Prostate gland (tissue), 2 donors: Measurements from ENCODE around the gene PACS1. TPM values are rescaled to one million over a fixed set of nuclear protein-coding genes. Genes with fewer than 3 reads are reported as not detected.
A peak's percentile ranks its signal among the peaks of the same experiment; 100 is the strongest.

Experiments
- DNase-seq: peaks from one replicate; pipeline ENCODE4 v3.0.0-alpha.2; 2019; ENCODE audit warnings: low spot score
- H3K27ac ChIP-seq, 2 donors: fragments of 200-600 bp; sonication (generic); 2 replicates each; pipeline ENCODE4 v1.5.1; 2017 to 2019
- H3K27me3 ChIP-seq: fragments of 200-600 bp; sonication (generic); replicated peaks from 2 replicates; pipeline ENCODE4 v1.5.1; 2019; ENCODE audit not compliant: insufficient read depth
- H3K36me3 ChIP-seq, 2 donors: fragments of 200-600 bp; sonication (generic); 1 replicate in 1 of 2; 2 replicates in 1 of 2; pipeline versions ENCODE4 v1.5.1 to v1.8.1; 2017 to 2019
- H3K4me1 ChIP-seq: fragments of 200-600 bp; sonication (generic); replicated peaks from 2 replicates; pipeline ENCODE4 v1.5.1; 2019
- H3K4me3 ChIP-seq, 2 donors: fragments of 200-600 bp; sonication (generic); 2 replicates each; pipeline ENCODE4 v1.5.1; 2017 to 2019
- H3K9me3 ChIP-seq: fragments of 200-600 bp; sonication (generic); 2 replicates; pipeline ENCODE4 v1.5.1; 2017
- CTCF ChIP-seq, 4 experiments: fragments of 200-600 bp in 2 of 4; fragments of 450-650 bp in 2 of 4; sonication (generic) in 2 of 4; IDR thresholded peaks; 1 replicate in 3 of 4; 2 replicates in 1 of 4; pipeline ENCODE4 v1.5.1; 2016 to 2019; ENCODE audit warnings: antibody characterized with exemption in 4 of 4, mild to moderate bottlenecking in 2 of 4, moderate library complexity in 2 of 4
- POLR2A ChIP-seq: fragments of 450-650 bp; IDR thresholded peaks from one replicate; pipeline ENCODE4 v1.6.1; 2016; ENCODE audit warnings: antibody characterized with exemption, mild to moderate bottlenecking
- POLR2AphosphoS5 ChIP-seq: sonication (generic); formaldehyde crosslinking; IDR thresholded peaks from one replicate; pipeline ENCODE4 v1.6.1; 2017; ENCODE audit warnings: antibody characterized with exemption
- WGBS: methylation state at CpG from one replicate; pipeline ENCODE4 v1.1.5; 2018; 5-methylcytosine and 5-hydroxymethylcytosine counted together
- intact Hi-C: fragments of 100-400 bp; cut with DNase I; formaldehyde crosslinking; loops from one replicate; pipeline ENCODE4 v1.14.2; 2022
- total RNA-seq, 2 donors: library from RNA; depleted of rRNA; stranded (reverse); fragments of >200 nt; gene quantifications; one replicate each; pipeline ENCODE4 v1.1.0, GENCODE V29; 2016

Gene PACS1
- total RNA-seq, 2 donors from 2014 or later: 51.9 to 107 TPM

- Histone ChIP-seq H3K36me3 (no peaks in the 10 kb centered on the region), H3K27ac (peak overlapping the region; percentile 86 to 90), H3K4me1 (peaks cover 16% of the 10 kb centered on the region), H3K27me3 (no peaks in the 10 kb centered on the region), H3K4me3 (peak overlapping the region; percentile 67 to 86), H3K9me3 (no peaks in the 10 kb centered on the region)
- DNase-seq: no peak
- 32% methylated on average over 20 of the region's 20 CpGs for WGBS
- intact Hi-C loops: no loop called here
- TF ChIP-seq CTCF (IDR thresholded peaks at IDR 0.05) (no peak), POLR2A (no peak), POLR2AphosphoS5 (no peak)
Measured at GRCh38 chr11:66287889-66288670, 218.0 kb downstream of the PACS1 start.

- no peaks in the 10 kb centered on the region for H3K9me3 ChIP-seq
- intact Hi-C loops: no loop called here
- peak within 1 kb of the TSS; percentile 67 to 86 for H3K4me3 ChIP-seq
- DNase-seq: peak; percentile 99
- under 1% methylated on average over 77 of the region's 87 CpGs for WGBS
- TF ChIP-seq POLR2A: peak; percentile 82
- TF ChIP-seq POLR2AphosphoS5: peak; percentile 98
- TF ChIP-seq CTCF (IDR thresholded peaks at IDR 0.05): no peak
- peaks cover 16% of the 10 kb centered on the region for H3K4me1 ChIP-seq
- peak within 1 kb of the TSS; percentile 86 to 90 for H3K27ac ChIP-seq
- no peaks in the 10 kb centered on the region for H3K36me3 ChIP-seq
- no peaks in the 10 kb centered on the region for H3K27me3 ChIP-seq
Measured at GRCh38 chr11:66288671-66289547, 218.8 kb downstream of the PACS1 start, which contains the start of gene YIF1A. Gene YIF1A, minus strand, starts transcription at chr11:66289143. Its CDS starts 158 bp downstream, at chr11:66288985.

GRCh38 chr11:66289548-66290329, 219.7 kb downstream of the PACS1 start:
- TF ChIP-seq POLR2A (no peak), CTCF (IDR thresholded peaks at IDR 0.05) (no peak), POLR2AphosphoS5 (no peak)
- peak overlapping the region; percentile 67 to 86 for H3K4me3 ChIP-seq
- intact Hi-C loops: no loop called here
- 8% methylated on average over 36 of the region's 36 CpGs for WGBS
- H3K27ac ChIP-seq: peak overlapping the region; percentile 86 to 90
- peaks cover 3% of the 10 kb centered on the region for H3K27me3 ChIP-seq
- no peaks in the 10 kb centered on the region for H3K9me3 ChIP-seq
- H3K36me3 ChIP-seq: no peaks in the 10 kb centered on the region
- peaks cover 16% of the 10 kb centered on the region for H3K4me1 ChIP-seq
- DNase-seq: peak; percentile 68

GRCh38 chr11:66290330-66290621, 220.2 kb downstream of the PACS1 start:
- intact Hi-C loops: no loop called here
- Histone ChIP-seq H3K4me3 (no peak overlapping the region), H3K4me1 (peaks cover 16% of the 10 kb centered on the region), H3K27me3 (peaks cover 3% of the 10 kb centered on the region), H3K9me3 (no peaks in the 10 kb centered on the region), H3K36me3 (no peaks in the 10 kb centered on the region), H3K27ac (no peak overlapping the region)
- DNase-seq: no peak
- 75% methylated on average over 2 of the region's 2 CpGs for WGBS
- TF ChIP-seq POLR2A: no peak
- TF ChIP-seq CTCF (IDR thresholded peaks at IDR 0.05): no peak
- TF ChIP-seq POLR2AphosphoS5: no peak
